ENCODE results near the gene VMP1. TPM values are rescaled to one million over a fixed set of nuclear protein-coding genes. Genes with fewer than 3 reads are reported as not detected.

VMP1 gene
- total and polyA plus RNA-seq, 4 donors, result 46.4 to 118 (median 71.6) TPM

- H3K9me3 ChIP-seq (ENCODE audit: control insufficient read depth in 4 of 4, low read length in 3 of 4), result no peaks in the 10 kb centered on the region
- H3K9ac ChIP-seq (ENCODE audit: low read depth in 1 of 2, low read length in 2 of 2), result no peak overlapping the region
- H3K36me3 ChIP-seq (ENCODE audit: control insufficient read depth in 4 of 4, insufficient read depth in 3 of 4, low read depth in 1 of 4, low read length in 3 of 4), result peaks cover 0 to 2% (median 0%) of the 10 kb centered on the region in 4 donors
- H3K27me3 ChIP-seq (ENCODE audit: control insufficient read depth in 4 of 4, insufficient read depth in 4 of 4, low read length in 3 of 4), result no peaks in the 10 kb centered on the region
- WGBS, result 80% methylated on average over 2 of the region's 2 CpGs
- H3K4me1 ChIP-seq (ENCODE audit: control insufficient read depth in 4 of 4, insufficient read depth in 4 of 4, low read length in 3 of 4), result no peaks in the 10 kb centered on the region
- H3K27ac ChIP-seq (ENCODE audit: low read depth in 1 of 2, low read length in 2 of 2), result peak overlapping the region in 1 of 2 donors; percentile 42
- DNase-seq (ENCODE audit: low spot score), result no peak
- TF ChIP-seq FOXA2 (IDR thresholded peaks at IDR 0.05) (no peak), NR2F2 (IDR thresholded peaks at IDR 0.05) (peak; percentile 72)
- no peak overlapping the region for H3K4me3 ChIP-seq (ENCODE audit: low read depth in 1 of 3, low read length in 3 of 3)
Observed at GRCh38 chr17:59796785-59797205, 89.3 kb downstream of the VMP1 start.

- Histone ChIP-seq H3K9ac (ENCODE audit: low read depth in 1 of 2, low read length in 2 of 2) (no peak overlapping the region), H3K27me3 (ENCODE audit: control insufficient read depth in 4 of 4, insufficient read depth in 4 of 4, low read length in 3 of 4) (no peaks in the 10 kb centered on the region), H3K9me3 (ENCODE audit: control insufficient read depth in 4 of 4, low read length in 3 of 4) (no peaks in the 10 kb centered on the region), H3K27ac (ENCODE audit: low read depth in 1 of 2, low read length in 2 of 2) (no peak overlapping the region), H3K4me3 (ENCODE audit: low read depth in 1 of 3, low read length in 3 of 3) (no peak overlapping the region), H3K4me1 (ENCODE audit: control insufficient read depth in 4 of 4, insufficient read depth in 4 of 4, low read length in 3 of 4) (peaks cover 0 to 4% (median 0%) of the 10 kb centered on the region in 4 donors), H3K36me3 (ENCODE audit: control insufficient read depth in 4 of 4, insufficient read depth in 3 of 4, low read depth in 1 of 4, low read length in 3 of 4) (peaks cover 0 to 2% (median 0%) of the 10 kb centered on the region in 4 donors)
- TF ChIP-seq HNF4A (conservative IDR thresholded peaks at IDR 0.05) (no peak), HNF4G (IDR thresholded peaks at IDR 0.05) (no peak), YY1 (IDR thresholded peaks at IDR 0.05) (no peak), MAX (IDR thresholded peaks at IDR 0.05) (no peak), NR2F2 (IDR thresholded peaks at IDR 0.05) (no peak), FOXA2 (IDR thresholded peaks at IDR 0.05) (no peak)
- no peak for DNase-seq (ENCODE audit: low spot score)
- 78% methylated on average over 4 of the region's 4 CpGs for WGBS
Observed at GRCh38 chr17:59798111-59798510, 90.7 kb downstream of the VMP1 start.

GRCh38 chr17:59800530-59800942 lies 93.1 kb downstream of the VMP1 start:
- no peak overlapping the region for H3K27ac ChIP-seq (ENCODE audit: low read depth in 1 of 2, low read length in 2 of 2)
- no peaks in the 10 kb centered on the region for H3K36me3 ChIP-seq (ENCODE audit: control insufficient read depth in 4 of 4, insufficient read depth in 3 of 4, low read depth in 1 of 4, low read length in 3 of 4)
- TF ChIP-seq HNF4A (conservative IDR thresholded peaks at IDR 0.05) (no peak), EGR1 (IDR thresholded peaks at IDR 0.05; ENCODE audit: low read depth in 2 of 2) (no peak), ATF3 (IDR thresholded peaks at IDR 0.05) (no peak), RAD21 (IDR thresholded peaks at IDR 0.05) (no peak), TAF1 (conservative IDR thresholded peaks at IDR 0.05) (no peak), NR2F2 (IDR thresholded peaks at IDR 0.05) (no peak), RXRA (IDR thresholded peaks at IDR 0.05) (no peak), REST (IDR thresholded peaks at IDR 0.05) (no peak), SP1 (IDR thresholded peaks at IDR 0.05) (no peak), YY1 (IDR thresholded peaks at IDR 0.05) (no peak), FOXA1 (IDR thresholded peaks at IDR 0.05) (no peak), GABPA (IDR thresholded peaks at IDR 0.05 in 1 of 2, conservative IDR thresholded peaks at IDR 0.05 in 1 of 2) (no peak), FOXA2 (IDR thresholded peaks at IDR 0.05) (no peak), MAX (IDR thresholded peaks at IDR 0.05) (no peak), JUND (IDR thresholded peaks at IDR 0.05) (no peak), HNF4G (IDR thresholded peaks at IDR 0.05) (no peak), ZBTB33 (IDR thresholded peaks at IDR 0.05) (no peak), CTCF (IDR thresholded peaks at IDR 0.05; ENCODE audit: low read depth, low read length, missing input control) (no peak)
- H3K9ac ChIP-seq (ENCODE audit: low read depth in 1 of 2, low read length in 2 of 2), result no peak overlapping the region
- no peaks in the 10 kb centered on the region for H3K9me3 ChIP-seq (ENCODE audit: control insufficient read depth in 4 of 4, low read length in 3 of 4)
- H3K4me3 ChIP-seq (ENCODE audit: low read depth in 1 of 3, low read length in 3 of 3), result no peak overlapping the region
- H3K4me1 ChIP-seq (ENCODE audit: control insufficient read depth in 4 of 4, insufficient read depth in 4 of 4, low read length in 3 of 4), result peaks cover 0 to 9% (median 0%) of the 10 kb centered on the region in 4 donors
- no peak for DNase-seq (ENCODE audit: low spot score)
- no peaks in the 10 kb centered on the region for H3K27me3 ChIP-seq (ENCODE audit: control insufficient read depth in 4 of 4, insufficient read depth in 4 of 4, low read length in 3 of 4)
- WGBS, result 97% methylated on average over 6 of the region's 6 CpGs

All from liver (tissue), 9 donors.